Measurements from ENCODE around the gene CRYBG2.

Gene CRYBG2

DNA sequence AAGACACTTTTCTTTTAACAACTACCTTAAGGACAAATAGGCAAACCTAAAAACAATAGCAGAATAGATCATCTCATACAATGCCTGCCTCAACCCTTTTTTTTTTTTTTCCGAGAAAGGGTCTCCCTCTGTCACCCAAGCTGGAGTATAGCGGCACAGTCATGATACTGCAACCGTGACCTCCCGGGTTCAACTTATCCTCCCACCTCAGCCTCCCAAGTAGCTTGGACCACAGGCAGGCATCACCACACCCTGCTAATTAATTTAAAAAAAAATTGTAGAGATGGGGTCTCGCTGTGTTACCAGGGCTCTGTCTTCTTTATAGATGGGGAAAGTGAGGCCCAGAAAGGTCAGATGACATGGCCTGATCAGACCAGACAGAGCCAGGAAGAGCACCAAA is 66.1 kb downstream of the CRYBG2 start:
- ATAC-seq = no peak
- DNase-seq = no peak
- Mint-ChIP-seq H3K27me3 (no peaks in the 10 kb centered on the region), H3K4me1 (peaks cover 97% of the 10 kb centered on the region), H3K27ac (peak overlapping the region; percentile 94 to 99), H3K4me3 (peak overlapping the region; percentile 78 to 80), H3K9me3 (no peaks in the 10 kb centered on the region)

DNA sequence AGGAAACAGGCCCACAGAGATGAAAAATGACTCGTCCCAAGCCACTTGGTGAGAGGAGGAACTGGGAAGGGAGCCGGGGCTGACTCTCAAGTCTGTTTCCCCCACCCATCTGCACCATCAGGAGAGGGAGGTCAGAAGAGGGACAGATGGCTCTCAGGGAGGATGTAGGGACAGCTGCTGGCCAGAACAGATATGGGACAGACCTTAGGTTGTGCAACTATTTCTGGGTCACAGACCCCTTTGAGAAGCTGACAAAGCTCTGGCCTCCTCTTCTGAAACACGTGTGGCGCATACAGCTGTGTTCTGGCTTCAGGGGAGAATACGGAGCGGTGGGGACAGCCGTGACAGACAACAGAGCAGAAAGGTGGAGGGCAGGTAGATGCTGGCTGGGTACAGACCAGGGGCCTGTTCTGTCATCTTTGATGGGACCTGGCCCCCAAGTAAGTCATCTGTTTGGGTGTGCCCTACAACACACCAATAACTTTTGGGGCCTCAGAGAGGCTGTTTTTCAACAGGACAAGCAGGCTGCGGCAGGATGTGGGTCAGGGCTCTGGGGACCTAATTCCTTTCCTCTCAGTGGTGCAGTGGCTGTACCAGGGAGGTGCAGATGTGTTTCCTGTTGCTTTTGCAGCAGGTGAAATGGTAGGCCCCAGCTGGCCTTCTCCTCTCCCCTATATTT is 66.8 kb downstream of the CRYBG2 start:
- peak; percentile 68 for ATAC-seq
- DNase-seq = peak; percentile 69 to 86
- no peaks in the 10 kb centered on the region for H3K27me3 Mint-ChIP-seq
- H3K4me3 Mint-ChIP-seq = peak overlapping the region; percentile 78 to 80
- H3K9me3 Mint-ChIP-seq = no peaks in the 10 kb centered on the region
- H3K4me1 Mint-ChIP-seq = peaks cover 100% of the 10 kb centered on the region
- peak overlapping the region; percentile 94 to 99 for H3K27ac Mint-ChIP-seq

DNA sequence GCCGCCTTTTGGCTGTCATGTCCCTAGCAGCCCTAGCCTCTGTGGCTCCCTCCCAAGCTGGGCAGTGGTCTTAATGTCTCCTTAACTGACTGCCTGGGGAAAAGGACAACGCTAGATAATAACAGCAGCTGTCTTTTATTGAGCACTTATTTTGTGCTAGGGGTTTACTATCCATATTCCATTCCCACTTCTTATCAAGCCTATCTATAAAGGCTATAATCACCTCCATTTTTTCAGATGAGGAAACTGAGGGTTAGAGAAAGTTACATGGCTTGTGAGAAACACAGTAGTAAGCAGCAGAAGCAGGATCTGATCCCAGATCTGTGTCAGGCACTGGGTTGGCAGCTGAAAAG is 67.9 kb downstream of the CRYBG2 start:
- no peak overlapping the region for H3K27ac Mint-ChIP-seq
- no peaks in the 10 kb centered on the region for H3K9me3 Mint-ChIP-seq
- DNase-seq = no peak
- no peak overlapping the region for H3K4me3 Mint-ChIP-seq
- ATAC-seq = no peak
- H3K27me3 Mint-ChIP-seq = no peaks in the 10 kb centered on the region
- H3K4me1 Mint-ChIP-seq = peaks cover 100% of the 10 kb centered on the region

DNA sequence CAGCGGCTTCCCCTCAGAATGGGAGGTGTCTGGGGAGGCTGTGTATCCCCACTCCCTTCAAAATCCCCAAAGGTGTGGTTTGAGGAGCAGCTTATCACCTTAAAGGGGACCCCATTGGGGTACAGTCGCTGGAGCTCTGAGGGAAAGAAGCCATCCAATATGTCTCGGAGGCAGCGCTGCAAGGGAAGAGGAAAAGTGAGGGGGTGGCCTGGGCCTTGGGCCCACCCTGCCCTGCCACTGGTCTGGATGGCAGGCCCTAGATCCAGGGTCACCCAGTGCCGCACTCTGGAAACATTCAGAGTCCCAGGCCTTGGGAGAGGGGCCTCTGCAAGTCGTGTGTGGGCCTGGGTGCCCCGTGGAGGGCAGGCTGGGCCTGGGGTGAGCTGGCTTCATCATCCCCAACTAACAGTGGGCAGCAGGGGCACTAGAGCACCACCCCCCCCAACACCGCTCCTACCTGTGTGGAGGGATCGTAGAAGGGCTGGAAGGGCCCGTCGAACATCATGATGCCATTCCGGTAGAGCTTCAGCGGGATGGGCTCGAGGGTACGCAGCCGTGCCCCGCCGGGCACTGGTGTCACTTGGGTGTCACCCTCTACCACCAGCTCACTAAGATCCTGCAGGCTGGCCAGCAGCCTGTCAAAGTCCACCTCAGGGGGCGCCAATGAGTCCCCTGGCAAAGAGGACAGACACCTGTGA is 68.4 kb downstream of the CRYBG2 start:
- H3K4me1 Mint-ChIP-seq = peaks cover 100% of the 10 kb centered on the region
- H3K27ac Mint-ChIP-seq = peak overlapping the region; percentile 90 to 98
- ATAC-seq = no peak
- H3K9me3 Mint-ChIP-seq = no peaks in the 10 kb centered on the region
- H3K4me3 Mint-ChIP-seq = peak overlapping the region; percentile 71 to 75
- DNase-seq = peak; percentile 58 to 68
- H3K27me3 Mint-ChIP-seq = no peaks in the 10 kb centered on the region

DNA sequence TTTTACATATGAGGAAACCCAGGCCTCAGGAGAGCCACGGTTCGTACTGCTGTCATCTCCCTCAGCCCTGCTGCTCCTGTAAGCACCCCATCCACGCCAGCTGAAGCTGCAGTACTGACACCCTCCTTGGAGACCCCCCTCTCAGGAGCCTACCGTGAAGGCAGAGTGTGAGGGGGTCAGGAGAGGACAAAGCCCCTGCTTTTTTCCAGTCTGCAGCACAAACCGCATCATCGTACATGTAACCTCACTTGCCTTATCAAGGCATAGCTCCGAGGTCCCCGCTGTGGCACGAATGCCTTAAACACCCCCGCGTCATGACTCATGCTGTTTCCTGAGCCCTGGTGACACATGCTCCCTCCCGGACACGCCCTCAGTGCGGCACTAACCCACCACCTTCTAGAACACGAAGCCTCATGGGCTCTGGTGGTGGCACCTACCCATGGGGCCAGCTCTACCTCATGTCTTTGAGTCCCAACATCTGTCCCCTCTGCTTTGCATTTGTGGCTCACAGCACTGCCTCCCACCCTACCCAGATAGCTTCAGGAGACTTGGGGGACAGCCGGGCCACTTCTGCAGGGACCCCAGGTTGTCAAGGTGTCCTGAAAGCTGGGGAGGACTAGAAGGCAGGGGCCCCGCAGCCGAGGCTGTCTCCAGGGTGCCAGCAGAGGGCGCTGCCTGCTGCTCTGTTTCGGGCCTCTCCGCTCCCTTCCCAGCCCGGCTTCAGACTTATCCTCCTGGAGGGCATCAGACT is 69.2 kb downstream of the CRYBG2 start:
- no peaks in the 10 kb centered on the region for H3K27me3 Mint-ChIP-seq
- H3K9me3 Mint-ChIP-seq = no peaks in the 10 kb centered on the region
- peak; percentile 92 to 96 for DNase-seq
- peaks cover 94% of the 10 kb centered on the region for H3K4me1 Mint-ChIP-seq
- peak overlapping the region; percentile 96 to 98 for H3K27ac Mint-ChIP-seq
- ATAC-seq = peak; percentile 79
- H3K4me3 Mint-ChIP-seq = peak overlapping the region; percentile 71 to 75

DNA sequence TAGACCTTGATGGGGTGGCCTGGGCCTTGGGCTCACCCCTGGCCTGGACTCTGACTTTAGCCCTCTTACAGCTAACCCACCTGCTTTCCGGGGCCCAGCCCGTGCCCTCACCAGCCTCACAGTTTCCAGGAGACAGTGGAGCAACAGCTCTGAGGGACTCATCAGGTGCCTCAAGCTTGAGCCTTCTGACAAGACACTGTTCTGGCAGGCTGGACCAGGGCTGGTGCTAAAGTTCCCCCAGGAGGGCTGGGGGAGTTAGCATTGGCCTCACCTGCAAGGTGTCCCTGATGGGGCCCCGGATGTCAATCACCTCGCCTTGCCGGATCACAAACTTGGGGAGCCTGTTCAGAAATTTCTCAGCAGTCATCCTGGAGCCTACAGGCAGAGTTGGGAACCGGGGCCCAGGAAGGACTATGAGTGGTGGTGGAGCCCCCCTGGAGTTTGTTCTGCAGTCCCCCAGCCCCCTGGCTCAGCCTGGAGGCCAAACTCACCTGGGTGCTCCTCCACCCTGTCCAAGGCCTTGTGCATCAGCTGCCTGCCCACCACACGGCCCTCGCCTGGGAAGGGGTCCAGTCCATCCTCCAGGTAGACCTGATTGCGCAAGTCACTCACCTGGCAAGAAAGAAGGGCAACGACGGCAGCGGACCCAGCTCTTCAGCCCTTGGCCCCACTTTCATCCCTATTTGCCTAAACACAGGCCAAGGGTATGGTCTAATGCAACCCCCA is 69.9 kb downstream of the CRYBG2 start:
- no peaks in the 10 kb centered on the region for H3K9me3 Mint-ChIP-seq
- H3K4me1 Mint-ChIP-seq = peaks cover 93% of the 10 kb centered on the region
- H3K27ac Mint-ChIP-seq = peak overlapping the region; percentile 96 to 98
- DNase-seq (no peak), ATAC-seq (no peak)
- H3K27me3 Mint-ChIP-seq = no peaks in the 10 kb centered on the region
- H3K4me3 Mint-ChIP-seq = peak overlapping the region; percentile 71 to 75

DNA sequence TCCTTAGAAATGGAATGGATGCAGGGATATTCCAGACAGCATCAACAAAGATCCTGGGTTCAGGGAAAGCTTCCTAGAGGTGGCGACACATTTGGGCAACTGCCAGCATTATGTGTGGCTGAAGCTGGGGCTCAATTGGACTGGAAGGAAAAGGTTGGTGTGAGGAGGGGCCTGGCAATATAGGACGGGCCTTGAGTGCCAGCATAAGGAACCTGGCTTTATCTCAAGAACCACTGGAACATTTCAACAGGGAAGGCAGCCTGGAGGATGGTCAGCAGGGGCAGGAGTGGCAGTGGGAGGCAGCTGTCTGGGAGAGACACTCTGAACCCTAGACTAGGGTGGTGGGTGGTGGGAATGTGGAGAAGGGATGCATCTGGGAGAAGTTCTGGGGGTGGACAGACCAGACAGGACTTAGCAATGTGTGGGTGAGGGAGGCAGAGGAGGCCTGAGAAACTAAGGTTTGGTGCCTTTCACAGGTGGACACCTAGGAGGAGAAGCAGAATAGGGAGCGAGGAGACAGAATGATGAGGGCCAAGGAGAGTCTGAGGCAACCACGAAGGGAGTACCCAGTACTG is 70.6 kb downstream of the CRYBG2 start:
- Mint-ChIP-seq H3K4me1 (peaks cover 93% of the 10 kb centered on the region), H3K4me3 (peak overlapping the region; percentile 33 to 75), H3K27me3 (no peaks in the 10 kb centered on the region), H3K27ac (peak overlapping the region in 1 of 2 donors; percentile 54), H3K9me3 (no peaks in the 10 kb centered on the region)
- no peak for ATAC-seq
- no peak for DNase-seq

DNA sequence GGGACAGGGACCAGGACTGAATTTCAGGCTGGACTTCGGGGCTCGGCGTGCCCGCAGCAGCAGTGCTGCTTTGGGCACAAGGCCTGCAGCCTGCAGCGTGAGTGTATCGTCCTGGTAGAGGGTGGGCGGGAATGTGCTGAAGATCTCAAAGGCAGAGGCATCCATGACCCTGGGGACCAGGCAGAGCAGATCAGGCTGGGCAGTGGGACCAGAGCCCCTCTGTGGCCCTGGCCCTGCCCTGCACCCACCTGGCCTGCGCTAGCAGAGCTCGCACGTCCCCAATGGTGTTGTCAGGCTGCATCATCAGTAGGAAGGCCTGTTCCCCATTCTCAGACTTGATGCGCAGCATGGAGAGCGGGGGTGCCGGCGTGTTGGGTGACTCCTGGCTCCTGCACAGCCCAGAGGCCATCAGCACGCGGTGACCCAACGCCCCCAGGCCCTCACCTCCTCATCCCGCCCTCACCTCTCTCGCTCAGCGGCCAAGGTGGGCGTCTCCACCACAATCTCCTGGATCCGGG is 71.5 kb downstream of the CRYBG2 start:
- H3K4me3 Mint-ChIP-seq = peak overlapping the region in 1 of 2 donors; percentile 75
- H3K4me1 Mint-ChIP-seq = peaks cover 93% of the 10 kb centered on the region
- peak overlapping the region in 1 of 2 donors; percentile 24 for H3K27ac Mint-ChIP-seq
- no peak for ATAC-seq
- no peaks in the 10 kb centered on the region for H3K9me3 Mint-ChIP-seq
- no peaks in the 10 kb centered on the region for H3K27me3 Mint-ChIP-seq
- DNase-seq = no peak

DNA sequence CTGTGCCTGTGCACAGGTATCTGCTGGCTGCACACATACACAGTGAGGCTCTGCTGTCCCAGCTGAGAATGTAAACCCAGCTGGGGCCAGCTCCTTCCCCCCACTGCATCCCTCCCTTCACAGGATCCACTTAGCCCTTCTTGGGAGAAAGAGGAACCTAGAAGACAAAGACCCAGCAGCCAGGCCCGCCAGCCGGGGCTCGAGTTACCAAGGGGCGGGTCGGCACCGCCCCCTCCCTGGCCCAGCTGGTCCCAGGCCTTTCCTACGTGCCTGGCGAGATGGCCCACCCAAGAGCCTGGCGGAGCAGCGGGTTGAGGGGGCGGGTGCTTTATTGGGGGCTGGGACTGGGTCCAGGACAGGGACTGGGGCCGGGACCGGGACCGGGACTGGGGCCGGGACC is 72.0 kb downstream of the CRYBG2 start:
- Mint-ChIP-seq H3K27me3 (no peaks in the 10 kb centered on the region), H3K27ac (peak overlapping the region in 1 of 2 donors; percentile 70), H3K4me1 (peaks cover 93% of the 10 kb centered on the region), H3K4me3 (peak overlapping the region; percentile 75 to 91), H3K9me3 (no peaks in the 10 kb centered on the region)
- no peak for ATAC-seq
- no peak for DNase-seq

DNA sequence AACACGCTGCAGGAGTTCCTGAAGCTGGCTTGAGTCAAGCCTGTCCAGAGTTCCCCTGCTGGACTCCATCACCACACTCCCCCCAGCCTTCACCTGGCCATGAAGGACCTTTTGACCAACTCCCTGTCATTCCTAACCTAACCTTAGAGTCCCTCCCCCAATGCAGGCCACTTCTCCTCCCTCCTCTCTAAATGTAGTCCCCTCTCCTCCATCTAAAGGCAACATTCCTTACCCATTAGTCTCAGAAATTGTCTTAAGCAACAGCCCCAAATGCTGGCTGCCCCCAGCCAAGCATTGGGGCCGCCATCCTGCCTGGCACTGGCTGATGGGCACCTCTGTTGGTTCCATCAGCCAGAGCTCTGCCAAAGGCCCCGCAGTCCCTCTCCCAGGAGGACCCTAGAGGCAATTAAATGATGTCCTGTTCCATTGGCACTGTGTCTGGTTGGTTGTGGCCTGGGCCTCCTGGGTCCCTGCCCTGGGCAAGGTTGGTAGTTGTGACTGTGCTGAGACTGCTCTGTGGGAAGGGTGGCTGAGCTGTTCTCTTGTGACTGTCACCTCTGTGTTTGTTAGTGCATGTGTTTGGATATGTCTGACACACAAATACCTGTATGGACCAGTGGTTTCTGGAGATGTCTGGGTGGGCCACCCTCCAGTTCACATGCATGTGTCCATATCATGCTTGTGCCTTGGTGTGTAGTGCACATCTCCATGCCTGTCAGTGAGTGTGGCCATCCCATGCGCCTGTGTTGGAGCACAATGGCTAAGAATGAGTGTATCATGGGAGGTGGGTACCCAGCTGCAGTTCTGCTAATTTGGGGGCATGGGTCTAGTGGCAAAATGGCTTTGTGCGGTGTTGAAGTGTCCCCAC is 72.6 kb downstream of the CRYBG2 start:
- DNase-seq = peak in 1 of 2 donors; percentile 35
- no peak for ATAC-seq
- Mint-ChIP-seq H3K27me3 (no peaks in the 10 kb centered on the region), H3K4me1 (peaks cover 93% of the 10 kb centered on the region), H3K27ac (peak overlapping the region; percentile 54 to 70), H3K9me3 (no peaks in the 10 kb centered on the region), H3K4me3 (peak overlapping the region; percentile 75 to 91)

DNA sequence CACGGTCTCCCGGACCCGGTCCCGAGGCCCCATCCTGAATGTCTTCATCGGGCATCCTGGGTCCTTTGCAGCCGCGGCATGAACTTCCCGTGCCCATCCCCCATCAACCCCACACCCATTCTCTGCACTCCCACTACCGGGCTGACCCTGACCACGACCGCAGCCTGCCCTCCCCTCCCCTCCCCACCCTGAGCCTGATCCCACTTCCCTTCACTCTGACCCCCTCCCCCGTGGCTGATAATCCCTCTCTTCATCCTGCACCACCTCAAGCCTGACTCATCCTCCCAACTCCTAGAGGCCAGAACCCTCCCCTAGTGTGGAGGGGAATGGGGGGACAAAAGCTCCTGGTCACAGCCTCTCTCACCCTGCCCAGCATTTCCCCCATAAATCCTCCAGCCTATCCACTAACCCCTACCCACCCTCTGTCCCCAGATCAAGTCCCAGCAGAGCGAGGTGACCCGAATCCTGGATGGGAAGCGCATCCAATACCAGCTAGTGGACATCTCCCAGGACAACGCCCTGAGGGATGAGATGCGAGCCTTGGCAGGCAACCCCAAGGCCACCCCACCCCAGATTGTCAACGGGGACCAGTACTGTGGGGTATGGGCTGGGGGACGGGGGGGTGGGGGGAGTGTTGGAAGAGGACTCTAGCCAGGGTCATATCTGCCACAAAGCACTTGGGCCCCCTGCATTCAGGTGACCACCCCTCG is 73.4 kb downstream of the CRYBG2 start:
- peak overlapping the region; percentile 87 to 98 for H3K27ac Mint-ChIP-seq
- DNase-seq (no peak), ATAC-seq (no peak)
- peak overlapping the region; percentile 75 to 91 for H3K4me3 Mint-ChIP-seq
- no peaks in the 10 kb centered on the region for H3K9me3 Mint-ChIP-seq
- H3K4me1 Mint-ChIP-seq = peaks cover 93% of the 10 kb centered on the region
- no peaks in the 10 kb centered on the region for H3K27me3 Mint-ChIP-seq

DNA sequence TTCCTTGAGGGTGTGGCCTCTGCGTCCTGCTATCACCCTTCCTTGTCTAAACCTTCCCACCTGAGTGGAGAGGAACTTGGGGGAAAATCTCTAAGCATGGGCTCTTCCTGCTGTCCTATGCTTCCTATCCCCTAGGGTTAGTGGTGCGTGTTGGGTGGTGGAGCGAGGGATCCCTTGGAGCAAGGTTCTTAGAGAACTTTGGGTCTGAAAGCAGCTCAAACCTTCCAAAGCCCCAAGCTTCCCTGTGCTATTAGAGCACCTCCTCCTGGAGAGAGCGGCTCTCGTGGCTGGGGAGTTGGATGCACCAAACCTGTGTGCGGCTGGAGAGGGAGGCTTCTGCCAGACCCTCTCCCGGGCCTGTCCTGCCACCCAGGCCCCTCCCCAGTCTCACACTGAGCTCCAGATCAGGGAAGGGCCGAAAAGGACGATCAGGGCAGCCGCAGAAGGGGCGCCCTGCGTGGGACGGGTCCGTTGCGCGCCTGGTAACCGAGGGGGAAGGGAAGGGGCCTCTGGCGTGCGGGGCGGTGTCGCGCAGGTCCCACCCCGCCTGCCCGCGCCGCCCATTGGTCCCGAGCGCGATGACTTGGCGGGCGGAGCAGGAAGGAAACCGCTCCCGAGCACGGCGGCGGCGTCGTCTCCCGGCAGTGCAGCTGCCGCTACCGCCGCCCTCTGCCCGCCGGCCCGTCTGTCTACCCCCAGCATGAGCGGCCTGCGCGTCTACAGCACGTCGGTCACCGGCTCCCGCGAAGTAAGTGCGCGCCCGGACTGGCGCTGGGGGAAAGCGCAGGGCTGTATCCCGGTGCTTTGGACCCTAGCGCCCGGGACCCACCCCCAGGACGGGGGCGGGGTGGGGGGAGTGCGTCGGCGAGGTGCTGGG is 74.2 kb downstream of the CRYBG2 start, which contains the start of gene SH3BGRL3:
TSS of gene SH3BGRL3 (plus strand) at position 631 of the 877 bp plus-strand sequence. CDS start at position 701, 70 bp downstream.
- DNase-seq (peak; percentile 80 to 83), ATAC-seq (peak; percentile 64)
- Mint-ChIP-seq H3K4me3 (peak within 1 kb of the TSS; percentile 75 to 91), H3K9me3 (no peaks in the 10 kb centered on the region), H3K27ac (peak within 1 kb of the TSS; percentile 87 to 98), H3K4me1 (peaks cover 93% of the 10 kb centered on the region), H3K27me3 (no peaks in the 10 kb centered on the region)

All from stimulated activated naive CD8-positive, alpha-beta T cell treated with anti-CD3 and anti-CD28 coated beads, Interleukin-15, amount 100 ng/mL, for 72 hours (primary cell).